GM10266 (cell line): ENCODE data around the gene TNS3.

Source experiments
- DNase-seq: peaks from one replicate; pipeline ENCODE4 v3.0.0; 2012; ENCODE audit errors: extremely low spot score
- TF ChIP-seq, protein P1 (sequence below): IDR thresholded peaks from 2 replicates; pipeline ENCODE4 v1.5.1; 2012; ENCODE audit warnings: mild to moderate bottlenecking, low read depth; ENCODE audit not compliant: control insufficient read depth, insufficient read depth; ENCODE audit errors: missing control alignments

Gene TNS3

DNA sequence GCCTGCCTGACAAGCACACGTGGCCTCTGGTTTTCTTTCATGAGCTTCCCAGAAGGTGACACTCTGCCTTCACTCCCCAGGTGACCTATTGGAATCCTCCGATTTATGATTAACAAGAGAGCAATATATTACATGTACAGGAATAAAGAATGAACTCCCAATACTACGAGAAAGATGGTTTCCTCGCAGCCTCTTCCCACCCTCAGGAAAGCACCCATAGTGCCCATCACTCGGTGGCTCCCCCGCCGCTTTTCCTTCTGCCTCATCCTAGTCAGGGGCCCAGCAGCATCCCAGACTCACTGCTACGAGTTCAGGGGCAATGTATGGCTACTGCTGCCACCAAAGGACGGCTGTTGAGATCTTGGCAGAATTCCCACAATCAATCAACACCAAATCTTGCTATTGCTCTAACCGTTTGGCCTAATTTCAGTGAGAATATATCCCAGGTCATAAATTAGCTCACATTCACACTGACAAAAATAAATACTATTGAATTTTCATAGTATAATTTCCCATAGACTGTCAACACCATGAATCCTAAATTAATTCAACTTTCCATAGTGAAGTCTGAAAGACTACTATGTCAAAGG lies 196.3 kb downstream of the TNS3 start:
- no peak for DNase-seq
- TF ChIP-seq, protein P1, sequence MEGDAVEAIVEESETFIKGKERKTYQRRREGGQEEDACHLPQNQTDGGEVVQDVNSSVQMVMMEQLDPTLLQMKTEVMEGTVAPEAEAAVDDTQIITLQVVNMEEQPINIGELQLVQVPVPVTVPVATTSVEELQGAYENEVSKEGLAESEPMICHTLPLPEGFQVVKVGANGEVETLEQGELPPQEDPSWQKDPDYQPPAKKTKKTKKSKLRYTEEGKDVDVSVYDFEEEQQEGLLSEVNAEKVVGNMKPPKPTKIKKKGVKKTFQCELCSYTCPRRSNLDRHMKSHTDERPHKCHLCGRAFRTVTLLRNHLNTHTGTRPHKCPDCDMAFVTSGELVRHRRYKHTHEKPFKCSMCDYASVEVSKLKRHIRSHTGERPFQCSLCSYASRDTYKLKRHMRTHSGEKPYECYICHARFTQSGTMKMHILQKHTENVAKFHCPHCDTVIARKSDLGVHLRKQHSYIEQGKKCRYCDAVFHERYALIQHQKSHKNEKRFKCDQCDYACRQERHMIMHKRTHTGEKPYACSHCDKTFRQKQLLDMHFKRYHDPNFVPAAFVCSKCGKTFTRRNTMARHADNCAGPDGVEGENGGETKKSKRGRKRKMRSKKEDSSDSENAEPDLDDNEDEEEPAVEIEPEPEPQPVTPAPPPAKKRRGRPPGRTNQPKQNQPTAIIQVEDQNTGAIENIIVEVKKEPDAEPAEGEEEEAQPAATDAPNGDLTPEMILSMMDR = no peak

DNA sequence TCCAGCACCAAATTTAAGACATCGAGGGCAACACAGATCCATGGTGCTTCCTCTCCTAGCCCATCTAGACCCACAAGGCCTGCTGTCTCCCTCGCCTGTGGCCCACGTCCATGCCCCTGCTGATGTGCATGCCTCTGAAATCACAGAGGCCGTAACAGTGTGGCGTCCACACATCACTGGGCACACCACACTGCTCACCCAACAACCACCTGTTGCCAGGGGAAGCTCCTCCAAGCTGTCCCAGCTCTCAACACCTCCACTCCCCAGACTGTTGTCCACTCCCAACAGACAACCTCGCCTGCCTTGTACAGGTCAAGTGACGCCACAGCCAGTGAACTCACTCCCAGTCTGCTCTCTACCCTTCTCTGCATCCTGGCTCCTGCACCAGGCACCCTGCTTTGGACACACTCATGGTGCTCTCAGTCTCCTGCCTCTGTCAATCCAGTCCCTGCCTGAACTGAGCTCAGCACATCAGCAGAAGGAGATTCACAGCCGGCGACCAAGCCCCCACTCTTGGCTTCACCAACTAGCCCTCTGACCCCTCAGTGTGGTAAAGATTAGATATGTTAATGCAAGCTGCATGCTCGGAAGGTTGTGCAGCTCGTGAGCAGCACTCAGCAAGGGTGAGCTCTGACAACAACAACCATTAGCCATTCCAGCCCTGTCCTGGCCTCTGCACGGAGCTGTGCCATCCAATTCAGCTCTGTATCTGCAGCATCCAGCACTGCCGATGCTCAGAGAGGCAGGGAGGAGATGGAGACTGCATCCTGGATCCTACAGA lies 197.0 kb downstream of the TNS3 start:
- no peak for DNase-seq
- TF ChIP-seq, protein P1 = no peak

DNA sequence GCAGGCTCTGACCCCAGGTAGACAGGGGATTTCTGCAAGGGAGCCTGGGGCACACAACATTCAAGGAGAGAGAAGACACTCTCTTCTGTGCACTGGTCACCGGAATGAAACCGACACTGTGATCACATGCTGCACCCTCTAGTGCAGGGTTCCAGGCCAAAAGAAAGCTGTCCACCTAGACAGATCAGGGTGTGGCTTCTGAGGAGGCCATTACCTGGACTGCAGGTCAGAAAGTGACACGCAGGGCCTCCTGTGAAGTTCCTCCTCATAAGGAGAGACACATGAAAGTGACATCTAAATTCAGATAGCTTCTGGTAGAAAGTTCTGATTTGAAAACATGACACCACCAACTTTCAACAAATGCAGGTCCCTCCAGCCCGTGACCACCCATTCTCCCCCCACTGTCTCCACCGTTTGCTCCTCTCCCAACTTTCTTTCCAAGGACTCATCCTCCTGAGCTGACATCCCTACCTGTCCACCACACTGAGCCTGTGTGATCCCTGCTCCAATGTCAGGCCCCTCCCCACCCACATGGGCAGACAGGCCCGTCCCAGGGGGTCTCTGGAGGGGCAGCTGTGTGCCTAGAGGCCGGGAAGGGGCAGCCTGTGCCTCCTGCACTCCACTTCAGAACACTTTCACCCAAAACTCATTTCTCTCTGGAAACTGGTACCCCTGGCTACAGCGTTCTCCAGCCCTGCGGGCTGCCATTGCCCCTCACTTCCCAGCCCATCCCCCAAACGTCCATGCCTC lies 198.0 kb downstream of the TNS3 start:
- DNase-seq = no peak
- TF ChIP-seq, protein P1 = no peak

DNA sequence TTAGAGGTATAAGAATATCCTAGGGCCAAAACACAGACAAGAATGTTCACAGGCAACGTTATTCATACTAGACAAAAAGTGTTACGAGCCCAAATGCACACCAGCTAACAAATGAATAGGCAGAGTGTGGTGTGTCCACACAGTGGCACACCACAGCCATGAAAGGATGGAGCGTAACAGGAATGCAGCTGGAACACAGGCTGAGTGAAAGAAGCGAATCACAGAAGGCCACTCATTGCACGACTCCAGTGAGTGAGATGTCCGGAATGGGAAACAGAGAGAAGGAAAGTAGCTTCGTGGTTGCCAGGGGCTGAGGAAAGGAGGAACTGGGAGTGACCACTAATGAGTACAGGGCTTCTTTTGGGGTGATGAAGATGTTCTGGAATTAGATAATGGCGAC lies 198.8 kb downstream of the TNS3 start:
- no peak for DNase-seq
- TF ChIP-seq, protein P1 = no peak

DNA sequence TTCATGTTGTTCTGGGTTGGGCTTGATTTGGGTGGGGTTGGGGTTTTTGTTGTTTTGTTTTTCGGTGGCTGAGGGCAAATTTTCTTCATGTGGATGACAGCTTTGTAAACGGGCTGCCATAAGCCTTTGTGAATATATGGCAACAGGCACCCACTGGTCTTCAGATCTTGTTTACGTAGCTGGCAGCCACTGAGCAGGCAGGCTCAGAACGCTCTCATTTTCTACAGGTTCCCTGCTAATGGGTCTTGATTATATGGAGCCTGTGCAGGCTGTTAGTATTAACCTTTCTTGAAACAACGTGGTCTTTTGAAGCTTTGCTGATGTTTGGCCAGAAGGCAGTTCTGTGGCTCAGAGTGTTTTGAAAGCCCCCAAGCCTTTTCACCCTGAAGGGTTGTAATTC lies 199.7 kb downstream of the TNS3 start:
- no peak for DNase-seq
- TF ChIP-seq, protein P1 = no peak

DNA sequence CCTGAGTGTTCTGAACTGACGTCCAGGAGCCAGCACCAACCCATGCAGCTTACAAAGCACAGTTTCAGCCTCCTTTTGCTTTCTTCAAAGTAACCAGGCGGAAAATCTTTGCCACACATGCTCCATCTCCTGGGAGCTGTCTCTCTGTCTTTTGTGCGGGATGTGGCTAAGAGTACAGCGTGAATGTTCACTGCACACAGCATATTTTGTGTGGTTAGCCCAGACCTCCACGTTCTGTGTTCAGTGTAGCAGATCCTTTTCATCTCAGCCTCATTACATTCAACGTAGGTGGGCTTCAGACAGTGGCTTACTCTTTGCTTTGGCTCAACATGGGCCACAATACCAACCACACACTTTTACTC lies 200.8 kb downstream of the TNS3 start:
- no peak for DNase-seq
- TF ChIP-seq, protein P1 = no peak
